ENCODE measurements around the gene TMIGD1. TPM values are rescaled to one million over a fixed set of nuclear protein-coding genes. Genes with fewer than 3 reads are reported as not detected.

The TMIGD1 gene
- total RNA-seq, 2 experiments from 2014 or later, result not detected

DNA sequence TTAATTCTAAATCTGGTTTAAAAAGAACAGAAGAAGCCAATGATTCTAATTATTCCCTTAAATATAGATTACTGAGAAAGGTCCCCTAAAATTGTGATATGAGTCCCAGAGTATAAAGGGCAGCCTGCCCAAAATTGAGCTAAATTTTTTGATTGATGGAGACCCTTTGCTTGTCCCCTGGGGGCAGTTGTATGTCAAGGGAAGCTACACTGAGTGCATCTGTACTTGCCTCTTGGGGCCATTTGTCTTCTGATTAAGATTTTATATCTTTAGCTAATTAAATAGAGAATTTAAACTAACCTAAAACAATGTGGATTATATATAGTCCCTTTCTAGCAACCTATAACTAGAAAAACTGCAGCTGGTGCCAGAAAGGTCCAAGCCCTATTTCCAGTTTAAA lies 54.7 kb downstream of the TMIGD1 start:
- POLR2A ChIA-PET, result no interaction called here
- Mint-ChIP-seq H3K9me3 (no peaks in the 10 kb centered on the region), H3K4me1 (peaks cover 3% of the 10 kb centered on the region), H3K27ac (no peak overlapping the region), H3K4me3 (no peak overlapping the region), H3K27me3 (no peaks in the 10 kb centered on the region), H3K36me3 (peaks cover 20% of the 10 kb centered on the region)
- ATAC-seq (ENCODE audit: low read depth) (no peak), DNase-seq (no peak)

DNA sequence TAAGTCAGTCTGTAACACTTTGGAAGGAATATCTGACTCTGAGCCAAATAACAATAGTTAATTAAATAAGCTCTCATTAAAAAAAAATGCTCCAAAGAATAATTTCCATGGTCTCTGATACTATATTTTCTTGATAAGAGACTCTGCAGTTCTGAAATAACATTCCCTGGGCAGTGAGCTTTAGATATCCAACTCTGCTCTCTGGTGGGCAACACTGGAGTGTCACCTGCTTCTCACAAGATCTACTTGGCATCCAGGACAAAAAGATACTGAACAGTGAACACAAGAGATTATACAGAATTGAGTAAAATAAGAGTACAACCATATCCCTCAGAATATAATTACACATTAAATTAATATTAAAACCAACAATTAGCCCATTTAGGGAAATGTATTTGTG lies 55.8 kb downstream of the TMIGD1 start:
- Mint-ChIP-seq H3K27me3 (no peaks in the 10 kb centered on the region), H3K4me1 (peaks cover 3% of the 10 kb centered on the region), H3K4me3 (no peak overlapping the region), H3K27ac (no peak overlapping the region), H3K9me3 (no peaks in the 10 kb centered on the region), H3K36me3 (peaks cover 24% of the 10 kb centered on the region)
- ATAC-seq (ENCODE audit: low read depth) (no peak), DNase-seq (no peak)
- POLR2A ChIA-PET, result no interaction called here

DNA sequence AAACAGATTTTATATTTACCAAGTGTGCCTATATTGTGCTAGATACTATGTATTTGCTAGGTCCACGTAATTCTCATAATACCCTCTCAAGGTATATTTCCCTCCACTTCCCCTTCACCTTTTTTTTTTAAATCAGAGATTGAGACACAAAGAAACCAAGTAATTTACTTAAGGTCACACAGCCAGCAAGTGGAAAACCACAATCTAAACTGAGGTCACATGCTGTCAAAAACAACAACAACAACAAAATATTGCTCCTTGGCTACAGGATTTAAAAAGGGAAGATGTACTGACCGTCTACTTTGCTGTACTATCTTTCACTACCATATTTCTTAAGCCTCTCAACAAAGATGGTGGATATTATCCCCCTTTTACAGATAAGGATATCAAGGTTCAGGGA lies 57.9 kb downstream of the TMIGD1 start:
- ATAC-seq (ENCODE audit: low read depth), result no peak
- peaks cover 3% of the 10 kb centered on the region for H3K4me1 Mint-ChIP-seq
- no peaks in the 10 kb centered on the region for H3K27me3 Mint-ChIP-seq
- H3K9me3 Mint-ChIP-seq, result no peaks in the 10 kb centered on the region
- no peak overlapping the region for H3K4me3 Mint-ChIP-seq
- no peak overlapping the region for H3K27ac Mint-ChIP-seq
- peaks cover 27% of the 10 kb centered on the region for H3K36me3 Mint-ChIP-seq
- POLR2A ChIA-PET, result no interaction called here
- DNase-seq, result no peak

DNA sequence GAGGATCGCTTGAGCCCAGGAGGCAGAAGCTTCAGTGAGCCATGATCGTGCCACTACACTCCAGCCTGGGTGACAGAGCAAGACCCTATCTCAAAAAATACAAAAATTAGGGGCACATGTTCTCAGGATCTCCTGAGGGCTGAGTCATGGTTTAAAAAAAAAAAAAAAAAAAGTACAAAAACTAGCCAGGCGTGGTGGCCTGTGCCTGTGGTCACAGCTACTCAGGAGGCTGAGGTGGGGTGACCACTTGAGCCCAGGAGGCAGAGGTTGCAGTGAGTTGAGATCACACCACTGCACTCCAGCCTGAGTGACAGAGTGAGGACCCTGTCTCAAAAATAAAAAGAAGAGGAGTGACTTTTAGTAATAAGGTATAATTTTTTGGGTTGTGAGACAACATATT lies 59.0 kb downstream of the TMIGD1 start:
- no peak overlapping the region for H3K27ac Mint-ChIP-seq
- POLR2A ChIA-PET, result interaction anchor here (1.0 kb wide), 1 partner anchor 17 kb away, joined by 3 read pairs; no protein-coding TSS in a partner anchor
- peaks cover 3% of the 10 kb centered on the region for H3K4me1 Mint-ChIP-seq
- ATAC-seq (ENCODE audit: low read depth) (no peak), DNase-seq (no peak)
- no peaks in the 10 kb centered on the region for H3K9me3 Mint-ChIP-seq
- no peaks in the 10 kb centered on the region for H3K27me3 Mint-ChIP-seq
- peaks cover 30% of the 10 kb centered on the region for H3K36me3 Mint-ChIP-seq
- no peak overlapping the region for H3K4me3 Mint-ChIP-seq

DNA sequence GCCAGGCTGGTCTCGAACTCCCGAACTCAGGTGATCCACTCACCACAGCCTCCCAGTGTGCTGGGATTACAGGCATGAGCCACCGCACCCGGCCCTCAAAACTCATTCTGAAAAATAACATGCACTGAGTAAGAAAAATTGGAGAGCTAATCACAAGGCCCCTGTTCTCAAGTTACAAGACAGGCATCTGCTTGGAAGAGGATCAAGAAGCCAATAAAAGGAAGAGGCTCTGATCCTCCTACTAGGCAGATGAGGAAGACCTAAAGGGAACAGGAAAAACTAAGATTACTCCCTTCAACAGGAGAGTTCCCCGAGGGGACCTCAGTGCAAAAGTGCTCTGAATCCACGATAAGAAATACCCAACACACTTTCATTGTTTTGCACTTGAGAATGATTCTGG lies 60.5 kb downstream of the TMIGD1 start:
- DNase-seq (no peak), ATAC-seq (ENCODE audit: low read depth) (no peak)
- H3K4me3 Mint-ChIP-seq, result no peak overlapping the region
- no peaks in the 10 kb centered on the region for H3K27me3 Mint-ChIP-seq
- no peak overlapping the region for H3K27ac Mint-ChIP-seq
- H3K4me1 Mint-ChIP-seq, result peaks cover 3% of the 10 kb centered on the region
- H3K9me3 Mint-ChIP-seq, result no peaks in the 10 kb centered on the region
- POLR2A ChIA-PET, result no interaction called here
- peaks cover 34% of the 10 kb centered on the region for H3K36me3 Mint-ChIP-seq

DNA sequence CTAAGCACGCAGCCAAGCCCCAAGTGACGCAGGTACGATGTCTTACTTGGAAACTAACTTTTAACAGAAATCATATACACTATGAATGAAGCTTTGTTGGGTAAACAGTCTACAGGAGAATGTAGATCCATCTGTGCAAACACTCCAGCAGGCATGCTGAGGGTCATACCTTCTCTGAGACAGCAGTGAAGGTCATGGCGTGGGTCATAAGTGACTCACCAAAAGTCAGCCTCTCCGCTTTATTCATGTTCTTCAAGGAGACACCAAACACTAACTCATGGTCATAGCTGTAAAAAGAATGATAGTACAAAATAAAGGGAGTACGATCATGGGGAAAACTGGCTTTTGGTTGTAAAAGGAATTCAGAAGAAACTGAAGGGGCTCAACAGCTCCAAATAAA lies 62.8 kb downstream of the TMIGD1 start:
- H3K27me3 Mint-ChIP-seq, result no peaks in the 10 kb centered on the region
- H3K4me3 Mint-ChIP-seq, result no peak overlapping the region
- DNase-seq, result no peak
- H3K9me3 Mint-ChIP-seq, result no peaks in the 10 kb centered on the region
- no peak for ATAC-seq (ENCODE audit: low read depth)
- peaks cover 1% of the 10 kb centered on the region for H3K4me1 Mint-ChIP-seq
- peaks cover 31% of the 10 kb centered on the region for H3K36me3 Mint-ChIP-seq
- POLR2A ChIA-PET, result no interaction called here
- no peak overlapping the region for H3K27ac Mint-ChIP-seq

DNA sequence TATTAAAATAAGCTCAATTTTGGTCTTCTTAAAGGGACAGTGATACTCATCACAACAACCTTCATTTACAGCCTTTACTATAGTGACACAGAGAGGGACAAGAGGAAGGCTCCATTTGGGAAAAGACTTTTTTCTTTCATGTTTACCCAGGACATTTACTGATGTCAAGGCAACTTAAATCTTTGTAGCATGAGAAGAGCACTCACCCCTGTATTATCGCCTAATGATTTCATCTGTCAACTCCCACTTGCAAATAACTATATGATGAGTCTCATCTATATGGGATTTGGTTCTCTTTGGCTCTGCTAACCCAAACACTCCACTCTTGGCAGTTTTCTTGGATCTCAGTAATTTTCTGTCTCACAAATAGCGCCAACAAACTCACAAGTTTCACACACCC lies 66.2 kb downstream of the TMIGD1 start:
- H3K27ac Mint-ChIP-seq, result no peak overlapping the region
- H3K36me3 Mint-ChIP-seq, result peaks cover 30% of the 10 kb centered on the region
- POLR2A ChIA-PET, result no interaction called here
- ATAC-seq (ENCODE audit: low read depth) (no peak), DNase-seq (no peak)
- no peaks in the 10 kb centered on the region for H3K9me3 Mint-ChIP-seq
- no peak overlapping the region for H3K4me3 Mint-ChIP-seq
- no peaks in the 10 kb centered on the region for H3K4me1 Mint-ChIP-seq
- no peaks in the 10 kb centered on the region for H3K27me3 Mint-ChIP-seq

Other genes with a start within 250 kb of the TMIGD1 start
- gene NSRP1, start 217.2 kb downstream of the TMIGD1 start, total RNA-seq, result 10 to 100 TPM; 26.4 to 27.1 TPM
- not detected for gene SLC6A4, start 98.4 kb downstream of the TMIGD1 start, total RNA-seq
- gene BLMH, start 42.1 kb downstream of the TMIGD1 start, total RNA-seq, result 10 to 100 TPM; 61.8 to 64.1 TPM
- 10 to 100 TPM; 18.6 to 23.3 TPM for gene CPD, start 44.9 kb upstream of the TMIGD1 start, total RNA-seq
- gene GOSR1, start 143.4 kb upstream of the TMIGD1 start, total RNA-seq, result 10 to 100 TPM; 44.8 to 46.8 TPM

Measured in activated naive CD8-positive, alpha-beta T cell treated with anti-CD3 and anti-CD28 coated beads, Interleukin-2, amount 10 ng/mL, durations not matched to agents 7 days and 5 days (primary cell).